ENCODE measurements around the gene TICAM1.
"Not testable (repeated sequence)": the region's sequence is repeated elsewhere in the genome, so short reads cannot be mapped to it uniquely, and the experiment has no call there.

The TICAM1 gene

DNA sequence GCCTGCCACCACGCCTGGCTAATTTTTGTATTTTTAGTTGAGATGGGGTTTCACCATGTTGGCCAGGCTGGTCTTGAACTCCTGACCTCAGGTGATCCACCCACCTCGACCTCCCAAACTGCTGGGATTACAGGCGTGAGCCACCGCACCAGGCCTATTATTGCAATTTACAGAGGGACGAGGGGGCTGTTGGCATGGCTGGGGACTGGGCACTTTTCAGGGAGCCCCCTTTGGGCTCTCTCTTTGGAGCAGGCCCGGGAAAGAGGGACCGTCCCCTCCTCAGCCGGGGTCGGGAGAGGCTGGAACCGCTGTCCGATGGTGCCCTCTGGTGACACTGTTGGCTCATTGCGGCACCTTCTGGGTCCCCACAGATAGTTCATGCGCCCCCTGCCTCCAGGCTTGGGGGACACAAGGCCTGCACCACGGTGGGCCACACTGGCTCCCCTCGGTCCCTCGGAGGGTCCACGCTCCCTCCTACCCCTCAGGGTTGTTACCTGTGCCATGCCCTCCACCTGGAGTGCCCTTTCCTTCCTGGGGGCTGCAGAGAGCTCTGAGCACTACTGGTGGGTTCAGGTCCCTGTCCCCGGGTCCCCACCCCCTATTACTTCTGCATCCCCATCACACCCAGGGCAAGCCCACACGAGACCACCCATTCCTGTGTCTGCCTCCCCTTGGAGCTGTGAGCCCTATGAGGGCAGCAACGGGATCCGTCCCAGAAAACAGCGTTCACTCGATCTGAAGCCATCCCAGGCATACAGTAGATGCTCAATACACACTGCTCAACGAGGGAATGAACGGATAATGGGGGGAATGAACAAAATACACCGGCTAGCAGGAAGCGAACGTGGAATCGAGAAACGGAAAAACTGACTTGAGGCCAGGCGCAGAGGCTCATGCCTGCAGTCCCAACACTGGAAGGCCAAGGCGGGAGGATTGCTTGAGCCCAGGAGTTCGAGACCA is 27.5 kb downstream of the TICAM1 start:
- no peak for DNase-seq (ENCODE audit: low spot score)

DNA sequence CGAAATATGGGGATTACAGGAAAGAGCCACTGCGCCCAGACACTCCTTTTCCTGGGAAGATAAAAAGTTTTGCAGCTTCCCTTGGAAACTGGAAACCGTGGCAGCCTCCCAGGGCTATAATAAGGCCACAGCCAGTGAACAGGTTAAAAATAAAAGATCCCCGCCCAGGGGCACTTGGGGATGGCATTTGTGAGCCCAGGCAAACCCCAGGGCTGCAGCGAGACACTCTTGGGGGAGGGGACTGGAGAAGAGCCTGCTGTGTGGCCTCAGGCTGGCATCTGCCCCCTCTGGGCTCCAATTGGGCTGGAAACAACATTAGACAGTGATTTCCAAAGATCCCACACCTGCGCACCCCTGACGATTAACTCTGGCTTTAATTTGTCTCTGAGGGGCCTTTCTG is 28.8 kb downstream of the TICAM1 start:
- no peak for DNase-seq (ENCODE audit: low spot score)

DNA sequence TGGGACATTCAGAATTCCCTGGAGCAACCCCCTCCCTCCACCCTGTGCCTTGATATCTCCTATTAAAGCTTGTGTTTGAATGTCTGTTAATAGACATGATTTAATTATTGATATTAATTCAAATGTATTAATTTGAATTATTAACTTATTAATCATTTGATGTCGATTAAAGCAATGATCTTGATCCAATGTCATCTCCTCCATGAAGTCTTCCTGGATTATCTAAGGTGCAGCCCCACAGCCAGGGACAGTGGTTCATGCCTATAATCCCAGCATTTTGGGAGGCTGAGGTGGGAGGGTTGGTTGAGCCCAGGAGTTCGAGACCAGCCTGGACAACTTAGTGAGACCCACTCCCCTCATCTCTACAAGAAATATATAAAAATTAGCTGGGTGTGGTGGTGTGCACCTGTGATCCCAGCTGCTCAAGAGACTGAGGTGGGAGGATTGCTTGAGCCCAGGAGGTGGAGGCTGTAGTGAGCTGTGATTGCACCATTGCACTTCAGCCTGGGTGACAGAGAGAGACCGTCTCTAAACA is 30.4 kb downstream of the TICAM1 start:
- DNase-seq (ENCODE audit: low spot score) = no peak

DNA sequence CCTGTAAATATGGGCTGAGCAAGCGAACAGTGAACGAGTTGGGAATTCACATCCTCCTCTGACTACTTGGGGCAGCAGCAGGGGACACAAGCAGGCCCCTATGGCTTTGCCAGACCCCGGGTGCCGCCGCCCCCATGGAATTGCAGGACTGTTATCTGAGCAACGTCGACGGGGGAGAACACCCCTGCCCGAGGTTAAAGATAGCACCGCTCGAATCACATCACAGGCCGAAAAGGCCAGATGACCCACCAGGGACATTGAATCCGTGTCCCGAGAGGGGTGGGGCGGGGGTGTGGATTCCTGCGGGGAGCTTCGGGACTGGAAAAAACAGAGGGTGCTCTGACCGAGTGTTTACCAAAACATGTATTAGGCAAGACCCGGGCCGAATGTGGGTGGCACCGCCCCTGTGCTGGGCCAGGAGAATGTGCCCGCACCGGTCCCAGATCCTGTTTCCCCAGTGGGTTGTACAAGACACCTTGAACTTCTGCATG is 30.9 kb downstream of the TICAM1 start:
- DNase-seq (ENCODE audit: low spot score) = no peak

DNA sequence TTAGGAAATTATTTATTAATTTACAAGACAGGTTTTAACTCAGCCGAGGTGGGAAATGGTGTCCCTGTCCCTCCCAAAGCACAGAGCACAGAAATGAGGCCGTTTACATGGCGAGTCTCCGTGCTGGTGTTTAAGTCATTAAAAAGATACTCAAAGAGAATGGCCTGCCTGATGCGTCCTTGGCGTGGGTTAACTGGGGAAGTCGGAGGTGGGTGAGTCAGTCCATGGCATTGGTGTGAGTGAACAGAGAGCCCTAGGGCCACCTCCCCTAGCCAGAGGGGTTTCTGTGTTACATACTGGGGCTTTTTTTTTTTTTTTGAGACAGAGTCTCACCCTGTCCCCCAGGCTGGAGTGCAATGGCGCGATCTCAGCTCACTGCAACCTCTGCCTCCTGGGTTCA is 36.1 kb downstream of the TICAM1 start:
- no peak for DNase-seq (ENCODE audit: low spot score)

DNA sequence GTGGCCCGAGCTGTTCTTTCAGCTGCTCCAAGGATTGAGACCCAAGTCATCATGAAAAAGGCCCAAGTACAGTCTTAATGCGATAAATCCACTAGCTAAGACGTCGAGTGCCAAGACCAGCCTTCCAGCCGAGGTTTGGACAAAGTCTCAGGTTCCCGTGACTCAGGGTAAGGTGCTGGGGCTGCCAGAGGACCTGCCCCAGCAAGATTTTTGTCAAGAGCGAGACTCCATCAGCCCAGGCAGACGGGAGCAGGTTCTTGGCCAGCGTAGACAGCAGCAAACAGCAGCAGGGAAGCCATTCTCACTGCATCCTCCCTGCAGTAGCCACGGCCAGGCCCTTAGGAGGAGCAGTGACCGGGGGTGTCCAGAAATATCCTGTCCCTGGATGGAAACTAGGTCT is 36.5 kb downstream of the TICAM1 start:
- no peak for DNase-seq (ENCODE audit: low spot score)

DNA sequence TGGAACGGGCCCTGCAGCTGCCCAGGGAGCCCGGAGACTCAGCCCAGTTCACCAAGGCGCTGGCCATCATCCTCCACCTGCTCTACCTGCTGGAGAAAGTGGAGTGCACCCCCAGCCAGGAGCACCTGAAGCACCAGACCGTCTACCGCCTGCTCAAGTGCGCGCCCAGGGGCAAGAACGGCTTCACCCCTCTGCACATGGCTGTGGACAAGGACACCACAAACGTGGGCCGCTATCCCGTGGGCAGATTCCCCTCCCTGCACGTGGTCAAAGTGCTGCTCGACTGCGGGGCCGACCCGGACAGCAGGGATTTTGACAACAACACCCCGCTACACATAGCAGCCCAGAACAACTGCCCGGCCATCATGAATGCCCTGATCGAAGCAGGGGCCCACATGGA is 38.2 kb downstream of the TICAM1 start:
- not testable (repeated sequence) for DNase-seq (ENCODE audit: low spot score)

DNA sequence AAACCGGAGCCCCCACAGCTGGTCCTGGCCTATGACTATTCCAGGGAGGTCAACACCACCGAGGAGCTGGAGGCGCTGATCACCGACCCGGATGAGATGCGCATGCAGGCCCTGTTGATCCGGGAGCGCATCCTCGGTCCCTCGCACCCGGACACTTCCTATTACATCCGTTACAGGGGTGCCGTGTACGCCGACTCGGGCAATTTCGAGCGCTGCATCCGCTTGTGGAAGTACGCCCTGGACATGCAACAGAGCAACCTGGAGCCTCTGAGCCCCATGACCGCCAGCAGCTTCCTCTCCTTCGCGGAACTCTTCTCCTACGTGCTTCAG is 38.7 kb downstream of the TICAM1 start:
- DNase-seq (ENCODE audit: low spot score) = not testable (repeated sequence)

DNA sequence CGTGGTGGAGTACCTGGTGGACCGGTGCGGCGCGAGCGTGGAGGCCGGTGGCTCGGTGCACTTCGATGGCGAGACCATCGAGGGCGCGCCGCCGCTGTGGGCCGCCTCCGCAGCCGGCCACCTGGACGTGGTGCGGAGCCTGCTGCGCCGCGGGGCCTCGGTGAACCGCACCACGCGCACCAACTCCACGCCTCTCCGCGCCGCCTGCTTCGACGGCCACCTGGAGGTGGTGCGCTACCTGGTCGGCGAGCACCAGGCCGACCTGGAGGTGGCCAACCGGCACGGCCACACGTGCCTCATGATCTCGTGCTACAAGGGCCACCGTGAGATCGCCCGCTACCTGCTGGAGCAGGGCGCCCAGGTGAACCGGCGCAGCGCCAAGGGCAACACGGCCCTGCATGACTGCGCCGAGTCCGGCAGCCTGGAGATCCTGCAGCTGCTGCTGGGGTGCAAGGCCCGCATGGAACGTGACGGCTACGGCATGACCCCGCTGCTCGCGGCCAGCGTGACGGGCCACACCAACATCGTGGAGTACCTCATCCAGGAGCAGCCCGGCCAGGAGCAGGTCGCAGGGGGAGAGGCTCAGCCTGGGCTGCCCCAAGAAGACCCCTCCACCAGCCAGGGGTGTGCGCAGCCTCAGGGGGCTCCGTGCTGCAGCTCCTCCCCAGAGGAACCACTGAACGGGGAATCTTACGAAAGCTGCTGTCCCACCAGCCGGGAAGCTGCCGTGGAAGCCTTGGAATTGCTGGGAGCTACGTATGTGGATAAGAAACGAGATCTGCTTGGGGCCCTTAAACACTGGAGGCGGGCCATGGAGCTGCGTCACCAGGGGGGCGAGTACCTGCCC is 39.3 kb downstream of the TICAM1 start:
- DNase-seq (ENCODE audit: low spot score) = not testable (repeated sequence)

DNA sequence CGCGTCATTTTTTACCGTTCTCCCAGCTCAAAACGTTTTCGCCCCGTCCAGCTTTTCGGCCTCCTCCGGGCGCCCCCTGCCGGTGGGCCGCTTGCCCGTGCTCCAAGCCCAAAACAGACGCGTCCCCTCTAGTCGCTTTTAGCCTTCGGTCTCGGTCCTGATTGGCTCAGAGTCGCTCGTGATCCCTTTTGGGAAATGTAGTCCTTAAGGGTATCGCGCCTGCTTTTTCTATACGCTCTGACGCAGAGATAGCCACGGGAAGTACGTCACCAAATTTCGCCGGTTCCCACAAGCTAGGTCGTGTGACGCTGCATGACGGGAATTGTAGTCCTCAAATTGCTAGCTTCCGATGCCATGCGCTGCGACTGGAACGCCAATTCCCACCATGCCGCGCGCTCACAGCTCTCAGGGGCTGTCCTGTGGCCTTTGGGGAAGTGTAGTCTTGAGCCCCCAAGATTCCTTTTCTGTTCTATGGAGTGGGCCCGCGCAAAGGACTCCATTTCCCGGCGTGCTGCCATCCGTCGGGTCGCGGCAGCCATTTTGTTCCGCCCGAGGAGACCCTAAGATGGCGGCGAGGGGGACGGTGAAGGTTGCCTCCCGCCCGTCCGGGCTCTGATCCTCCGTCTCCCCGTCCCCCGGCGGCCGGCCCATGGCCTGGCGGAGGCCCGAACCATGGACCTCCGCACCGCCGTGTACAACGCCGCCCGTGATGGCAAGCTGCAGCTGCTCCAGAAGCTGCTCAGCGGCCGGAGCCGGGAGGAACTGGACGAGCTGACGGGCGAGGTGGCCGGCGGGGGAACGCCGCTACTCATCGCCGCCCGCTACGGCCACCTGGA is 40.1 kb downstream of the TICAM1 start, which contains the start of gene FEM1A:
TSS of gene FEM1A (plus strand) at position 552 of the 836 bp plus-strand sequence. CDS start at position 673, 121 bp downstream.
- DNase-seq (ENCODE audit: low spot score) = peak; percentile 100

DNA sequence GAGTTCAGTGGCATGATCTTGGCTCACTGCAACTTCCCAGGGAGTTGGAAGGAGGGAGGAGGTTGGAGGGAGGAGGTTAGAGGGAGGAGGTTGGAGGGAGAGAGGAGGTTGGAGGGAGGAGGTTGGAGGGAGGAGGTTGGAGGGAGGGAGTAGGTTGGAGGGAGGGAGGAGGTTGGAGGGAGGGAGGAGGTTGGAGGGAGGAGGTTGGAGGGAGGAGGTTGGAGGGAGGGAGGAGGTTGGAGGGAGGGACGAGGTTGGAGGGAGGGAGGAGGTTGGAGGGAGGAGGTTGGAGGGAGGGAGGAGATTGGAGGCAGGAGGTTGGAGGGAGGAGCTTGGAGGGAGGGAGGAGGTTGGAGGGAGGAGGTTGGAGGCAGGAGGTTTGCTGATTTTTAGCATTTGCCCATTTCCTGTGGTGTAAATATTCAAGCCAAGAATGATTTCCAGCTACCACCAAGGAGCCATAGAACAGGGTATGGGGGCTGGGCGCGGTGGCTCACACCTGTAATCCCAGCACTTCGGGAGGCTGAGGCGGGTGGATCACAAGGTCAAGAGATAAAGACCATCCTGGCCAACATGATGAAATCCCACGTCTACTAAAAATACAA is 45.0 kb downstream of the TICAM1 start:
- DNase-seq (ENCODE audit: low spot score) = not testable (repeated sequence)

DNA sequence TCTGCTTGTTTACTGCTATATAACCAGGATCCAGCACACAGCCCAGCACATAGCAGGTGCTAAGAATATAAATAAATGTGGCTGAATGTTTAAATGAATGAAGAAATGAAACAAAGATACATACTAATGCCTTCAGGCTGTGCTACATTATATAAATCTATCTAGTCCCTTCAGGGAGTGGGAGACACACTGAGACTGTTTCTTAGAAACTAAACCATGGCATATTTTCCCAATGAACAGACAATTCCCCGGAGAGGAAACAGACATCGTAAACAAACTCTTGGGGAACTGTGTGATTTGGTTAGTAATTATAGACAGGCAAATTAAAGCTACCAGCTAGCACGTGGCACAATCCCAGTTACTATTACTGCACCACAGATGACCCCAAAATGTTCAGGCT is 49.7 kb downstream of the TICAM1 start:
- no peak for DNase-seq (ENCODE audit: low spot score)

DNA sequence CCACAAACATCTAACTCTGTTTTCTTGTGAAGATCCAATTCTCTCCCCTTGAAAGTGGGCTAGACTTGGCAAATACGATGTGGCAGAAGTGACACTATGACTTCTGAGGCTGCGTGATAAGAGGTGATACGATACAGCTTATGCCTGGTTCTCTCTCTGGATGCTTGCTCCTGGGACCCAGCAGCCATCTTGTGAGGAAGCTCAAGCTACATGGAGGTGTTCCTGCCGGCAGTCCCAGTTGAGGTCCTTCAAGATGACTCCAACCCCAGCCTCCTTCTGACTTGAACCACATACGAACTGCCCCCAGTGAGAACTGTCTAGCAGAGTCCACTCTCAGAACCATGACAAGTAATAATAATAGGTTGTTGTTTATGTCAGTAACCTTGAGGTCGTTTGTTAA is 50.7 kb downstream of the TICAM1 start:
- no peak for DNase-seq (ENCODE audit: low spot score)

DNA sequence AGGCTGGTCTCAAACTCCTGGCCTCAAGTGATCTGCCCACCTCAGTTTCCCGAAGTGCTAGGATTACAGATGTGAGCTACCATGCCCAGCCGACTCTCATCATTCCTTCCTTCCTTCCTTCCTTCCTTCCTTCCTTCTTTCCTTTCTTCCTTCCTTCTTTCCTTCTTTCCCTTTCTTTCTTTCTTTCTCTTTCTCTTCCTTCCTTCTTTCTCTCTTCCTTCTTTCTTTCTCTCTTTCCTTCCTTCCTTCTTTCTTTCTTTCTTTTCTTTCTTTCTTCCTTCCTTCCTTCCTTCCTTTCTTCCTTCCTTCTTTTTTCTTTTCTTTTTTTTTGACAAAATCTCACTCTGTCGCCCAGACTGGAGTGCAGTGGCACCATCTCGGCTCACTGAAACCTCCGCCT is 53.4 kb downstream of the TICAM1 start:
- DNase-seq (ENCODE audit: low spot score) = not testable (repeated sequence)

DNA sequence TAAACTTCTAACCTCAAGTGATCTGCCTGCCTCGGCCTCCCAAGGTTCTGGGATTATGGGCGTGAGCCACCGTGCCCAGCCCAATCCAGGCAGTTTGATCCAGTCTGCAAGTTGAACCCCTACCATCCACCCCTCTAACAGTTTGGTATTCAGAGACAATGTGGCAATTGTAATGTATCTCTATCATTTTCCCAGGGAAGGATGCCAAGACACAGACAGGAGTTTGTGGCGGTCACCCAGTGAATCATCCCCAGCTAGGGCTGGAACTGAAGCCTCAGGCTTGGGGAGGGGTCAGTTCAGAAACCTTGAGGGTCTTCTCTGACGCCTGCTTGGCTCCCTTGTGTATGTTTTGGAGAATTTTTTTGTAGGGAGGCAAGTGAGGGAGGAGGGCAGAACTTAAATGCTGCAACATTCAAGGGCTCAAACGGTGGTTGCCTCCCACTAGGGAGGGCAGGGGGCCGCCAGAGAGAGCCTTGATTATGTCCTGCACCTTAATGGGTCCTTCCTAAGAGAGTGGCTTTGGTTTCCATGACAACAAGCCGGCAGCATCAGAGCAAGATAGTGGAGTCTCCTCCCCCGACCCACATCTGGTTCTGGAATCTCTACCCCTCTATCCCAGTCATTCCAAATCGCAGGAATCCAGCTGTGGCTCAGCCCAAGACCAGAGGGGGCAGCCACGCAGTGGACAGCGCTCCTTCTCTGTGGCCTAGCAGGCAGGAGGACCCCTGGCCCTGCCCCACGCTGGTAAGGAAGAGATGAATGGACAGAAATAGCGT is 54.9 kb downstream of the TICAM1 start:
- no peak for DNase-seq (ENCODE audit: low spot score)

DNA sequence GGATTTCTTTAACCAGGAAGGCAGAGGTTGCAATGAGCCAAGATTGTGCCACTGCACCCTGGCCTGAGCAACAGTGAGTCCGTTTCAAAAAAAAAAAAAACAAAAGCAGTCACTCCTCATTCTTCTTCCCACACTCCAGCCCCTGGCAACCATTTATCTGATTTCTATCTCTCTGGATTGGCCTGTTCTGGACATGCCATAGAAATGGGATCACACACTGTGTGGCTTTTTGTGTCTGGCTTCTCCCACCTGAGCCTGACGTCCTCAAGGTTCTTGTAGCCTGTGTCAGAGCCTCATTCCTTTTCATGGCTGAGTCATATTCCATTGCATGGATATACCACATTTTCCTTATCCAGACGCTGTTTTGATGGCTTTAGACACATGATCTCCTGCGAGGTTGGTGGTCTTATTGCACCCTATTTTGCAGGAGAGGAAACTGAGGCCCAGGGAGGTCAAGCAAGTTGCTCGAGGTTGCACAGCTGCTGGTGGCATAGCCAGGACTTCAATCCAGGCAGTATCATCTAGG is 55.8 kb downstream of the TICAM1 start:
- DNase-seq (ENCODE audit: low spot score) = no peak

DNA sequence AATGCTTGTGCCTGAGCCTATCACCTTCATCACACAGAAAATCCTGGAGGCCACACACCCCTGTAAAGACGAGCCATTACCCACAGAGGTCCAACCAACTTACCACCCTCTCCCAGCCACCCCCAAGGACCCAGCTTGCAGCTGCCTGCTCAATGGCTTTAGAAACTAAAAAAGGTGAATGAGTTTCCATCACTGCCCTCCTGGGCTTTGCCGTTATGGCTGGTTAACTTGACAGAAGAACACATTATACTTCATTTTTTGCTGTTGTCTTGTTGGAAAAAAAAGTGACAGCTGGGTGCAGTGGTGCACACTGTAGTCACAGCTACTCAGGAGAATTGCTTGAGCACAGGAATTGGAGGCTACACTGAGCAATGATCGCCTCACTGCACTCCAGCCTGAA is 57.4 kb downstream of the TICAM1 start:
- no peak for DNase-seq (ENCODE audit: low spot score)

DNA sequence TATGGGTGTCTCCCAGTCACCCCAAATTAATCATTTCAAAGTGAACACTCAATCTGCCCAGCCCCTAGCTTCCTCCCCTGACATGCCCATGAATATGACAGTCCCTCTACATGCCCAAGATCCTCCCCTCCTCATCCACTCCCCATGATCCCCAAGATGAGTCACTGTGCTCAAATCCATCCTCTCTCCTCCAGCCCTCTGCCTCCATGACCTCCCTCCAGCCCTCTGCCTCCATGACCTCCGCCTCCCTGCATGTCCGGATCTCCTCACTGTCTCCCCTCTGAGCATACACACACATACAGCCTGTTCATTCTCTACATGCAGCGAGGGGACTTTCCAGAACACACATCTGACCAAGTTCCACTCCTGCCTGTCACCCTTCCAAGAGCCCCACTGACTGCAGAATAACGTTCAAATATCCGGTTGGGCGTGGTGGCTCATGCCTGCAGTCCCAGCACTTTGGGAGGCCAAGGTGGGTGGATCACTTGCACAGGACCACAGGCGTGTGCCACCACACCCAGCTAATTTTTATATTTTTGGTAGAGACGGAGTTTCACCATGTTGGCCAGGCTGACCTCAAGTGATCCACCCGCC is 58.4 kb downstream of the TICAM1 start:
- DNase-seq (ENCODE audit: low spot score) = no peak

DNA sequence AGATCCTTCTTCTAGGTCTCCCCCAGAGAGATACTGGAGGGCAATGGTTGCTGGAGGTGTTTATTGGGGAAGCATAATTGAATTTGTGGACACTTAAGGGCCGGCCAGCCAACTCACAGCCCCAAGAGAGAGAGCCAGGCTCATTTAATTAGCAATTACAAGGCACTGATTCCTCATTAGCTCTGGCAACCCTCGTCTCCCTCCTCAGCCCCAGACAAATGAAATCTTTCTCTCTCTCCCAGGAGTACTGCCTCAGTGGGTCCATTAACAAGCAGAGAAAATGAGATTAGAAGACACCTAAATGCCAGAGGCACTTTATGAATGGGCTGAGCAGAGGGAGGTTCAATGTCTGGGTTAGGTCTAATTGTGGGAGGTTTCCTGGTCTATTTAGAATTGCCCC is 58.9 kb downstream of the TICAM1 start:
- no peak for DNase-seq (ENCODE audit: low spot score)

Data from pons (tissue), 1 donor.